Central memory CD8-positive, alpha-beta T cell (primary cell): Measurements from ENCODE around the gene DMWD.

ENCODE experiments used
- ATAC-seq: fragments of 150-1000 bp; cut with Tn5 transposase; replicated peaks from 2 replicates; pipeline ENCODE4 v1.10.0; 2022; ENCODE audit warnings: mild to moderate bottlenecking, moderate FRiP score, moderate number of reproducible peaks; ENCODE audit not compliant: poor library complexity, severe bottlenecking; ENCODE audit errors: extremely low read depth
- DNase-seq, 2 donors: peaks; one replicate each; pipeline ENCODE4 v3.0.0; 2021; ENCODE audit warnings: low spot score in 2 of 2
- H3K27ac Mint-ChIP-seq: one replicate; pipeline ENCODE4 v1.8.0; 2022; ENCODE audit warnings: low read depth, mild to moderate bottlenecking, moderate library complexity, mixed read lengths
- H3K27me3 Mint-ChIP-seq: one replicate; pipeline ENCODE4 v1.8.0; 2022; ENCODE audit warnings: mixed read lengths
- H3K36me3 Mint-ChIP-seq: one replicate; pipeline ENCODE4 v1.8.0; 2022; ENCODE audit warnings: mild to moderate bottlenecking, moderate library complexity, mixed read lengths; ENCODE audit not compliant: insufficient read depth
- H3K4me1 Mint-ChIP-seq: one replicate; pipeline ENCODE4 v1.8.0; 2022; ENCODE audit warnings: mixed read lengths
- H3K4me3 Mint-ChIP-seq: one replicate; pipeline ENCODE4 v1.8.0; 2022; ENCODE audit warnings: mild to moderate bottlenecking, moderate library complexity, mixed read lengths
- H3K9me3 Mint-ChIP-seq: one replicate; pipeline ENCODE4 v1.8.0; 2022; ENCODE audit warnings: mixed read lengths

DMWD gene

DNA sequence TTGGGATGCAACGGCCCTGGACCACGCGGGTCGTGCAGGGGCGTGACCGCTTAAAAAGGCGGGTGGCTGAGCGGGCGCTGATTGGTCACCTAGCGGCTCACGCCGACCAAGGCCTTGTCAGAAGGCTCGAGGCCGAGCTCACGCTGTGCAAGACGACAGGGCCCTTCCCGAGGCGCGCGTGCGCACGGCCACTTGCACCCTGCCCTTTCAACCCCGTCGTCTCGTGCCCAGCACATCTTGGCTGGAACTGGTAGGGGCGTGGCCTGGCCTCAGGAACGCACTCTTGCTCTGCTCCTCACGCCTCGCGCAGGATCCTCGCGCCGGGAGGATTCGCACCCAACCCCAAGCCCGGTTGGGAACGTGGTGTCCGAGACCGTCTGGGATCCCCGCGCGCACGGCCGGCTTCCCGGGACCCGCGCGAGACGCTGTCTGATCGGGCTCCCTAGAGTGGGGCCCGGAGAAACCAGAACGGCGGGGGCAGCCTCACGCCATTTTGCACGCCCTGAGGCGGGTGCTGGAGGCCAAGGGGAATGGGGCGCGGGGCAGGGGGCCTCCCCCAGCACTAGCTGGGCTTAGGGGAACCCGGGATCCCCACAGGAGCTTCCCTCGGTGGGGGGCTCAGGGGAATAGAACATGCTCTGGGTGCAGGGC, 59.4 kb downstream of the DMWD start, which contains the start of gene MEIOSIN:
Gene MEIOSIN (plus strand): TSS at position 280 of the 651 bp plus-strand sequence. CDS start 1,938 bp downstream, outside the sequence.
- Mint-ChIP-seq H3K4me1 (peaks cover 23% of the 10 kb centered on the region), H3K27me3 (peaks cover 5% of the 10 kb centered on the region), H3K36me3 (peaks cover 10% of the 10 kb centered on the region), H3K9me3 (no peaks in the 10 kb centered on the region), H3K4me3 (no peak within 1 kb of the TSS), H3K27ac (no peak within 1 kb of the TSS)
- ATAC-seq, result no peak
- no peak for DNase-seq
